GM12864 (cell line): Measurements from ENCODE around the gene LHX5.

Source experiments
- DNase-seq: peaks from one replicate; pipeline ENCODE4 v3.0.0-alpha.2; 2011; ENCODE audit warnings: low read depth
- H3K4me3 ChIP-seq: 2 replicates; pipeline ENCODE4 v1.5.1; 2011; ENCODE audit warnings: mild to moderate bottlenecking, low read depth, low read length, control low read depth
- TF ChIP-seq, protein P1 (sequence below): IDR thresholded peaks from 2 replicates; pipeline ENCODE4 v1.5.1; 2011; ENCODE audit warnings: low read depth, mild to moderate bottlenecking, moderate library complexity, low read length, control low read depth, inconsistent platforms; ENCODE audit errors: missing control alignments

The LHX5 gene

GRCh38 chr12:113471619-113472171 lies at the start of gene LHX5:
Gene LHX5 (minus strand): TSS chr12:113471871. CDS start chr12:113471498, 373 bp downstream.
- TF ChIP-seq, protein P1, sequence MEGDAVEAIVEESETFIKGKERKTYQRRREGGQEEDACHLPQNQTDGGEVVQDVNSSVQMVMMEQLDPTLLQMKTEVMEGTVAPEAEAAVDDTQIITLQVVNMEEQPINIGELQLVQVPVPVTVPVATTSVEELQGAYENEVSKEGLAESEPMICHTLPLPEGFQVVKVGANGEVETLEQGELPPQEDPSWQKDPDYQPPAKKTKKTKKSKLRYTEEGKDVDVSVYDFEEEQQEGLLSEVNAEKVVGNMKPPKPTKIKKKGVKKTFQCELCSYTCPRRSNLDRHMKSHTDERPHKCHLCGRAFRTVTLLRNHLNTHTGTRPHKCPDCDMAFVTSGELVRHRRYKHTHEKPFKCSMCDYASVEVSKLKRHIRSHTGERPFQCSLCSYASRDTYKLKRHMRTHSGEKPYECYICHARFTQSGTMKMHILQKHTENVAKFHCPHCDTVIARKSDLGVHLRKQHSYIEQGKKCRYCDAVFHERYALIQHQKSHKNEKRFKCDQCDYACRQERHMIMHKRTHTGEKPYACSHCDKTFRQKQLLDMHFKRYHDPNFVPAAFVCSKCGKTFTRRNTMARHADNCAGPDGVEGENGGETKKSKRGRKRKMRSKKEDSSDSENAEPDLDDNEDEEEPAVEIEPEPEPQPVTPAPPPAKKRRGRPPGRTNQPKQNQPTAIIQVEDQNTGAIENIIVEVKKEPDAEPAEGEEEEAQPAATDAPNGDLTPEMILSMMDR: no peak
- DNase-seq: no peak
- H3K4me3 ChIP-seq: no peak within 1 kb of the TSS

- DNase-seq: no peak
- no peak overlapping the region for H3K4me3 ChIP-seq
Measured at GRCh38 chr12:113519464-113520307, 48.0 kb upstream of the LHX5 start.

DNA sequence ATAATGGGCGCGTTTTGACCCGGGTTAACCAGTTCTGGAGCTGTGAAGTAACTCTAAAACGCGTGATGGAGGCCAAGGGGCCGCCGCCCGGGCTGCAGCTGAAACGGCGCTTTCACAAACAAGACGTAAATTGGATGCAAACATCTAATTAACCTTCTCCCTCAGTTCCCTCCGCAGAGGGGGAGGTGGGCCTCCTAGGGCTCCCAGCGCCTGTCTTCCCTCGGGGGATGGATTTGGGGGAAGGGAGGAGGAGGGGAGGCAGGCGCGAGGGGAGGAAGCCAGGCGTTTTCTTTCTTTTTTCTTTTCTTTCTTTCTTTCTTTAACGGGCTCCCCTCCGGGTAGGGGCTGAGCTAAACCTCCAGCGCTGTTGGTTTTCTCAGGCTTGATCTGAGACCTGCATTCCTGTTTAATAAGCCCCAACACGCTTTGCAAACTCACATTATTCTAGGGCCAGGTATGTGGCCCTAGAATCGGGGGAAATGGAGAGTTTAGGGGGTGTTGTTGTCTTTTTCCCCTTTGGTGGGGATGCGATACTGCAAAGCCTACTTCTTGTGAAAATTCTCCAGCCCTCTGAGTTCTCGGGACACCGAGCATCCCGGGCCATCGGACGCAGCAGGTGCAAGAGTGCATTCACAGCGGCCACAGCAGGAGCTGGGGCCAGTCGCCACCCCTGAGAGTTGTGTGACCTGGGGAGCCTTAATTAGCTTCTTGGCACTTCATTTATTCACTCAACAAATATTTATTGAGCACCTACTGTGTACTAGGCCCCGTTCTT lies 43.6 kb upstream of the LHX5 start:
- TF ChIP-seq, protein P1: no peak
- DNase-seq: no peak
- H3K4me3 ChIP-seq: no peak overlapping the region

More at GRCh38 chr12:113519464-113520307, 48.0 kb upstream of the LHX5 start:
- TF ChIP-seq, protein P1: no peak

DNA sequence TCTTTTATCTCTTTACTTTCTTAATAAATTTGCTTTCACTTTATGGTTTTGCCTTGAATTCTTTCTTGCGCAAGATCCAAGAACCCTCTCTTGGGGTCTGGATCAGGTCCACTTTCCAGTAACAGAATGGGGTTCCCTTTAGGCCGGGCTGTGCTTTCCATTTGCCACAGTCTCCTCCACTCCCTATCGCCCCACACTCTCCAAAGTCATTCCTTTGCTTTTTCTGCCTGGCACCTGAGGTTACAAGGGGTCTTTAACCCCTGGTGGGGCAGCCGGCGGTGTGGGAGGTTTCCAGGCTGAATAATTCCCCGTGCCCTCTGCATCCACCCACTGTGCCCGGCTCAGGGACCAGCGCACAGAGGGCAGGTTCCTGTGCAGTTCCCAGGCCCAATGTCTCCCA lies 42.9 kb upstream of the LHX5 start:
- TF ChIP-seq, protein P1: no peak
- DNase-seq: no peak
- no peak overlapping the region for H3K4me3 ChIP-seq

DNA sequence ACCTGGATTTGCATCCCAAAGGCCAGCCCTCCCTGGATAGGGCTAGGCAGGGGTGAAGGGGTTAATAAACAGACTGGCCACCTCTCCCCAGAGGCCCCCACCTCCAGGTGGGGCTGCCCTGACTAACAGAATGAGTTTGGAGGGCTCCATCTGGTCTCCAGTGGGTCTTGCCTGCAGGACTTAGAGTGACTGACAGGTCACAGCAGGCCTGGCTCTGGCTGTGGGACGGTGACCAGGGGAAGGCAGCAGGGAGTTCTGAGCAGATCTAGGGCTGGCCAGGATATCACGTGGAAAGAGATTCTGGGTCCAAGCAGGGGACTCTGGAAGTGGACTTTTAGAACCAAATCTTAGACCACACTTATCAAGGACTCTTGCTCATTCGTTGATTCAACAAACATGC lies 40.9 kb upstream of the LHX5 start:
- H3K4me3 ChIP-seq: no peak overlapping the region
- no peak for DNase-seq
- TF ChIP-seq, protein P1: no peak

- no peak overlapping the region for H3K4me3 ChIP-seq
- TF ChIP-seq, protein P1: no peak
- no peak for DNase-seq
Measured at GRCh38 chr12:113506867-113507266, 35.2 kb upstream of the LHX5 start.
